ENCODE measurements around the gene DDX20.

- no peak; the same call in 1 of the 2 replicates for TF ChIP-seq POLR2A (IDR thresholded peaks at IDR 0.05; ENCODE audit: low read depth, low read length)
- TF ChIP-seq TAF1 (IDR thresholded peaks at IDR 0.05; ENCODE audit: low read depth, low read length) = no peak
These were observed 34.5 kb upstream of the DDX20 start for GRCh38 chr1:111720977-111721786.

Data from GM12891 (cell line).